Neutrophil (primary cell): ENCODE results near the gene SPRR1B.

Experiments
- H3K27ac ChIP-seq: fragments of 200-600 bp; sonication (generic); 2 replicates; pipeline ENCODE4 v1.5.1; 2016; ENCODE audit warnings: mild to moderate bottlenecking, moderate library complexity
- H3K27me3 ChIP-seq: fragments of 200-600 bp; sonication (generic); 2 replicates; pipeline ENCODE4 v1.6.0; 2016; ENCODE audit warnings: mild to moderate bottlenecking
- H3K36me3 ChIP-seq: fragments of 200-600 bp; sonication (generic); 2 replicates; pipeline ENCODE4 v1.5.1; 2017
- H3K4me1 ChIP-seq, 2 experiments: fragments of 200-600 bp in 1 of 2; sonication (generic) in 1 of 2; 1 replicate in 1 of 2; 2 replicates in 1 of 2; pipeline versions ENCODE4 v1.5.1 to v1.6.1; 2013 to 2016; ENCODE audit warnings: low read depth in 1 of 2, low read length in 1 of 2, mild to moderate bottlenecking in 1 of 2, moderate library complexity in 1 of 2; ENCODE audit not compliant: control insufficient read depth in 1 of 2, insufficient read depth in 1 of 2
- H3K4me3 ChIP-seq, 2 experiments: fragments of 200-600 bp in 1 of 2; sonication (generic) in 1 of 2; 1 replicate in 1 of 2; 2 replicates in 1 of 2; pipeline ENCODE4 v1.5.1; 2013 to 2016; ENCODE audit warnings: low read depth in 1 of 2, low read length in 1 of 2, mild to moderate bottlenecking in 1 of 2, moderate library complexity in 1 of 2
- H3K9me3 ChIP-seq: fragments of 200-600 bp; sonication (generic); 2 replicates; pipeline ENCODE4 v1.5.1; 2016
- CTCF ChIP-seq: fragments of 200-600 bp; sonication (generic); IDR thresholded peaks from 2 replicates; pipeline ENCODE4 v1.5.1; 2016; ENCODE audit warnings: antibody characterized with exemption

The SPRR1B gene

GRCh38 chr1:153030895-153031294 is at the start of gene SPRR1B:
TSS of gene SPRR1B (plus strand) at chr1:153031203. CDS start at chr1:153032346, 1,143 bp downstream.
- peaks cover 17% of the 10 kb centered on the region for H3K27me3 ChIP-seq
- no peak within 1 kb of the TSS for H3K27ac ChIP-seq
- no peak for TF ChIP-seq CTCF
- no peaks in the 10 kb centered on the region for H3K4me1 ChIP-seq
- H3K9me3 ChIP-seq = no peaks in the 10 kb centered on the region
- H3K4me3 ChIP-seq = no peak within 1 kb of the TSS
- no peaks in the 10 kb centered on the region for H3K36me3 ChIP-seq

GRCh38 chr1:152982076-152982475 is 48.9 kb upstream of the SPRR1B start:
- no peaks in the 10 kb centered on the region for H3K36me3 ChIP-seq
- H3K4me3 ChIP-seq = no peak overlapping the region
- H3K27ac ChIP-seq = no peak overlapping the region
- H3K4me1 ChIP-seq = no peaks in the 10 kb centered on the region
- H3K9me3 ChIP-seq = no peaks in the 10 kb centered on the region
- TF ChIP-seq CTCF = no peak
- peaks cover 33% of the 10 kb centered on the region for H3K27me3 ChIP-seq

GRCh38 chr1:152983234-152983633 is 47.8 kb upstream of the SPRR1B start:
- Histone ChIP-seq H3K9me3 (no peaks in the 10 kb centered on the region), H3K4me1 (no peaks in the 10 kb centered on the region), H3K27me3 (peaks cover 27% of the 10 kb centered on the region), H3K4me3 (no peak overlapping the region), H3K36me3 (no peaks in the 10 kb centered on the region), H3K27ac (no peak overlapping the region)
- no peak for TF ChIP-seq CTCF

GRCh38 chr1:152983743-152984142 is 47.3 kb upstream of the SPRR1B start, which contains the start of gene SPRR1A:
TSS of gene SPRR1A (plus strand) at chr1:152984081. CDS start at chr1:152985231, 1,150 bp downstream.
- Histone ChIP-seq H3K4me3 (no peak within 1 kb of the TSS), H3K27ac (no peak within 1 kb of the TSS), H3K27me3 (peaks cover 22% of the 10 kb centered on the region), H3K9me3 (no peaks in the 10 kb centered on the region), H3K36me3 (no peaks in the 10 kb centered on the region), H3K4me1 (no peaks in the 10 kb centered on the region)
- no peak for TF ChIP-seq CTCF

- H3K4me3 ChIP-seq = no peak overlapping the region
- no peak overlapping the region for H3K27ac ChIP-seq
- H3K27me3 ChIP-seq = peaks cover 20% of the 10 kb centered on the region
- no peaks in the 10 kb centered on the region for H3K36me3 ChIP-seq
- H3K9me3 ChIP-seq = no peaks in the 10 kb centered on the region
- TF ChIP-seq CTCF = no peak
- no peaks in the 10 kb centered on the region for H3K4me1 ChIP-seq
Measured at GRCh38 chr1:152986578-152986977, 44.4 kb upstream of the SPRR1B start.

GRCh38 chr1:152993186-152993585 is 37.8 kb upstream of the SPRR1B start:
- no peak overlapping the region for H3K4me3 ChIP-seq
- no peaks in the 10 kb centered on the region for H3K4me1 ChIP-seq
- peaks cover 33% of the 10 kb centered on the region for H3K27me3 ChIP-seq
- no peak for TF ChIP-seq CTCF
- H3K27ac ChIP-seq = no peak overlapping the region
- no peaks in the 10 kb centered on the region for H3K9me3 ChIP-seq
- H3K36me3 ChIP-seq = no peaks in the 10 kb centered on the region
